Epithelial cell of proximal tubule (primary cell): ENCODE measurements around the gene NOL9. TPM values are rescaled to one million over a fixed set of nuclear protein-coding genes. Genes with fewer than 3 reads are reported as not detected.

Experiments used
- DNase-seq: peaks from one replicate; pipeline ENCODE4 v3.0.0-alpha.2; 2011; ENCODE audit warnings: low read depth
- H3K4me3 ChIP-seq: 2 replicates; pipeline ENCODE4 v1.5.1; 2011; ENCODE audit warnings: low read depth, mild to moderate bottlenecking, low read length
- total RNA-seq: library from RNA; depleted of rRNA; stranded (reverse); fragments of >200 nt; gene quantifications from 2 replicates; pipeline ENCODE4 v1.2.3, GENCODE V29; 2015
- TF ChIP-seq, protein P1 (sequence below): conservative IDR thresholded peaks from 2 replicates; pipeline ENCODE4 v1.5.1; 2012; ENCODE audit warnings: low read depth, mild to moderate bottlenecking, low read length

The NOL9 gene
- total RNA-seq, 1 donor from 2014 or later, result 18.5 TPM

GRCh38 chr1:6483017-6483760 is 71.1 kb downstream of the NOL9 start:
- DNase-seq, result no peak
- no peak overlapping the region for H3K4me3 ChIP-seq
- TF ChIP-seq, protein P1, sequence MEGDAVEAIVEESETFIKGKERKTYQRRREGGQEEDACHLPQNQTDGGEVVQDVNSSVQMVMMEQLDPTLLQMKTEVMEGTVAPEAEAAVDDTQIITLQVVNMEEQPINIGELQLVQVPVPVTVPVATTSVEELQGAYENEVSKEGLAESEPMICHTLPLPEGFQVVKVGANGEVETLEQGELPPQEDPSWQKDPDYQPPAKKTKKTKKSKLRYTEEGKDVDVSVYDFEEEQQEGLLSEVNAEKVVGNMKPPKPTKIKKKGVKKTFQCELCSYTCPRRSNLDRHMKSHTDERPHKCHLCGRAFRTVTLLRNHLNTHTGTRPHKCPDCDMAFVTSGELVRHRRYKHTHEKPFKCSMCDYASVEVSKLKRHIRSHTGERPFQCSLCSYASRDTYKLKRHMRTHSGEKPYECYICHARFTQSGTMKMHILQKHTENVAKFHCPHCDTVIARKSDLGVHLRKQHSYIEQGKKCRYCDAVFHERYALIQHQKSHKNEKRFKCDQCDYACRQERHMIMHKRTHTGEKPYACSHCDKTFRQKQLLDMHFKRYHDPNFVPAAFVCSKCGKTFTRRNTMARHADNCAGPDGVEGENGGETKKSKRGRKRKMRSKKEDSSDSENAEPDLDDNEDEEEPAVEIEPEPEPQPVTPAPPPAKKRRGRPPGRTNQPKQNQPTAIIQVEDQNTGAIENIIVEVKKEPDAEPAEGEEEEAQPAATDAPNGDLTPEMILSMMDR, result no peak

- no peak overlapping the region for H3K4me3 ChIP-seq
- DNase-seq, result no peak
- TF ChIP-seq, protein P1, result no peak
Measured at GRCh38 chr1:6481820-6482219, 72.5 kb downstream of the NOL9 start.

- H3K4me3 ChIP-seq, result no peak overlapping the region
- TF ChIP-seq, protein P1, result no peak
- DNase-seq, result no peak
Measured at GRCh38 chr1:6477039-6477820, 77.1 kb downstream of the NOL9 start.

GRCh38 chr1:6476483-6476882 is 77.8 kb downstream of the NOL9 start:
- DNase-seq, result no peak
- H3K4me3 ChIP-seq, result no peak overlapping the region
- TF ChIP-seq, protein P1, result no peak

GRCh38 chr1:6475381-6476133 is 78.8 kb downstream of the NOL9 start:
- DNase-seq, result no peak
- TF ChIP-seq, protein P1, result peak; percentile 92
- no peak overlapping the region for H3K4me3 ChIP-seq

DNA sequence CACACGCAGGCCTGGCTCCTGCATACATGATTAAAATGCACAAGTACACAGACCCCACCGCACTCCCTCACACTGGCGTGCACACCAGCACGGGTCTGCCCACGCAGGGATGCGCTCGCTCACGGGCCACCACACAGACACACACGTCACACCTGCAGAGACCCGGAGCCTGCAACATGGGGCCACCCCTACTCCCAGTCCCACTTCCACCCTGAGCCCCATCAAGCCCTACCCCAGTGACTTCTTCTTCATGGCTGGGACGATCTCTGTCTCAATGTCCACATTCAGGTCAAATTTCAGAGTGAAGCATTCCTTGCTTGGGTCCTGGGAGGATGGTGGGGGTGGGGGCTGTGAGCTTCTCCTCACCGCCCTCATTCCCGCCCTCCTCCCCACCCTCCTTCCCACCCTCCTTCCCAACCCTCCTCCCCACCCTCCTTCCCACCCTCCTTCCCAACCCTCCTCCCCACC is 79.5 kb downstream of the NOL9 start:
- no peak overlapping the region for H3K4me3 ChIP-seq
- TF ChIP-seq, protein P1, result no peak
- no peak for DNase-seq
